Right lobe of liver (tissue), 6 donors: Measurements from ENCODE around the gene INO80C. TPM values are rescaled to one million over a fixed set of nuclear protein-coding genes. Genes with fewer than 3 reads are reported as not detected.
"Not testable (repeated sequence)": the region's sequence is repeated elsewhere in the genome, so short reads cannot be mapped to it uniquely, and the experiment has no call there.

ENCODE experiments used
- ATAC-seq, 4 donors: fragments of 200-7000 bp; cut with Tn5 transposase; one replicate each; pipeline ENCODE4 v1.9.1; 2020; ENCODE audit warnings: mild to moderate bottlenecking in 4 of 4, moderate library complexity in 4 of 4
- DNase-seq, 3 donors: peaks; one replicate each; pipeline ENCODE4 v3.0.0-alpha.2; 2020
- H3K27ac ChIP-seq, 3 donors: fragments of 200-600 bp; one replicate each; pipeline ENCODE4 v1.8.0; 2022
- H3K27me3 ChIP-seq, 2 donors: fragments of 200-600 bp; one replicate each; pipeline ENCODE4 v1.8.0; 2022
- H3K36me3 ChIP-seq, 4 donors: fragments of 200-600 bp; sonication (generic) in 1 of 4; one replicate each; pipeline versions ENCODE4 v1.5.1 to v1.8.0; 2017 to 2022; ENCODE audit warnings: control low read depth in 1 of 4
- H3K4me1 ChIP-seq, 4 donors: fragments of 200-600 bp; sonication (generic) in 1 of 4; one replicate each; pipeline versions ENCODE4 v1.5.1 to v1.8.0; 2017 to 2022; ENCODE audit warnings: control low read depth in 1 of 4
- H3K4me3 ChIP-seq, 3 donors: fragments of 200-600 bp; one replicate each; pipeline ENCODE4 v1.8.0; 2022
- H3K9me3 ChIP-seq, 4 donors: fragments of 200-600 bp; sonication (generic) in 1 of 4; one replicate each; pipeline versions ENCODE4 v1.5.1 to v1.8.0; 2017 to 2022; ENCODE audit warnings: control low read depth in 1 of 4
- CTCF ChIP-seq, 4 donors: fragments of 200-600 bp in 3 of 4; fragments of 450-650 bp in 1 of 4; IDR thresholded peaks; one replicate each; pipeline versions ENCODE4 v1.5.1 to v1.8.0; 2016 to 2022; ENCODE audit warnings: antibody characterized with exemption in 4 of 4, mild to moderate bottlenecking in 2 of 4
- POLR2A ChIP-seq: fragments of 450-650 bp; IDR thresholded peaks from one replicate; pipeline ENCODE4 v1.6.1; 2017; ENCODE audit warnings: antibody characterized with exemption, mild to moderate bottlenecking
- WGBS: methylation state at CpG from one replicate; pipeline ENCODE4 v1.1.6; 2018; ENCODE audit warnings: low coverage, low lambda C conversion rate; ENCODE audit not compliant: insufficient coverage; ENCODE audit errors: missing lambda C conversion rate; 5-methylcytosine and 5-hydroxymethylcytosine counted together
- intact Hi-C, 2 donors: fragments of 100-400 bp; cut with DNase I; formaldehyde crosslinking; loops; one replicate each; pipeline versions ENCODE4 v1.11.2 to v1.14.1; 2022
- total RNA-seq, 6 experiments: library from RNA; depleted of rRNA in 2 of 6; stranded (reverse); fragments of >200 nt in 2 of 6; fragmentation: NEBNext Ultra II Directional in 3 of 6; extraction: Animal tissue kit (Norgen Biotek cat#: 25700) in 3 of 6; gene quantifications; one replicate each; pipeline versions ENCODE4 v1.1.0 to v1.2.4, GENCODE V29; 2016 to 2023
- donor health status: DM: no; HTN: yes; CAD: no.
- donor health status: DM: no; HTN: no; CAD: no.
- donor health status: DM: no; HTN: no; CAD: no.
- donor health status: DM: no; HTN: yes; CAD: no.
- donor health status: DM: no; HTN: yes; CAD: no.

Gene INO80C
- total RNA-seq, 6 experiments from 2014 or later: 6.4 to 12.7 (median 9.7) TPM

GRCh38 chr18:35494251-35495220 lies 3.2 kb downstream of the INO80C start:
- TF ChIP-seq CTCF (IDR thresholded peaks at IDR 0.05) (no peak), POLR2A (no peak)
- H3K27ac ChIP-seq: no peak overlapping the region
- no peak overlapping the region for H3K4me3 ChIP-seq
- ATAC-seq: no peak
- no peaks in the 10 kb centered on the region for H3K27me3 ChIP-seq
- DNase-seq: no peak
- 79% methylated on average over 4 of the region's 8 CpGs for WGBS
- intact Hi-C loops: no loop called here
- H3K4me1 ChIP-seq: peaks cover 0 to 13% (median 4%) of the 10 kb centered on the region in 4 donors
- no peaks in the 10 kb centered on the region for H3K36me3 ChIP-seq
- H3K9me3 ChIP-seq: peaks cover 0 to 2% (median 0%) of the 10 kb centered on the region in 4 donors

- no peak for TF ChIP-seq POLR2A
- TF ChIP-seq CTCF (IDR thresholded peaks at IDR 0.05): no peak
- intact Hi-C loops: no loop called here
- ATAC-seq: peak in 3 of 4 donors; percentile 31 to 51 (median 39)
- Histone ChIP-seq H3K4me1 (peaks cover 0 to 20% (median 4%) of the 10 kb centered on the region in 4 donors), H3K36me3 (no peaks in the 10 kb centered on the region), H3K4me3 (no peak overlapping the region), H3K9me3 (no peaks in the 10 kb centered on the region), H3K27me3 (no peaks in the 10 kb centered on the region), H3K27ac (no peak overlapping the region)
- no peak for DNase-seq
- 85% methylated on average over 5 of the region's 5 CpGs for WGBS
Measured at GRCh38 chr18:35491700-35492077, 6.1 kb downstream of the INO80C start.

GRCh38 chr18:35490894-35491699 lies 6.7 kb downstream of the INO80C start:
- peaks cover 0 to 14% (median 4%) of the 10 kb centered on the region in 4 donors for H3K4me1 ChIP-seq
- H3K36me3 ChIP-seq: no peaks in the 10 kb centered on the region
- peak in 2 of 4 donors; percentile 12 to 19 for ATAC-seq
- no peaks in the 10 kb centered on the region for H3K9me3 ChIP-seq
- H3K27ac ChIP-seq: no peak overlapping the region
- H3K4me3 ChIP-seq: no peak overlapping the region
- WGBS: 57% methylated on average over 9 of the region's 10 CpGs
- intact Hi-C loops: no loop called here
- TF ChIP-seq CTCF (IDR thresholded peaks at IDR 0.05) (no peak), POLR2A (no peak)
- DNase-seq: no peak
- H3K27me3 ChIP-seq: no peaks in the 10 kb centered on the region

GRCh38 chr18:35489913-35490490 lies 7.8 kb downstream of the INO80C start:
- WGBS: 62% methylated on average over 7 of the region's 7 CpGs
- Histone ChIP-seq H3K27ac (no peak overlapping the region), H3K27me3 (no peaks in the 10 kb centered on the region), H3K4me1 (peaks cover 0 to 14% (median 4%) of the 10 kb centered on the region in 4 donors), H3K36me3 (no peaks in the 10 kb centered on the region), H3K4me3 (no peak overlapping the region), H3K9me3 (no peaks in the 10 kb centered on the region)
- DNase-seq (no peak), ATAC-seq (peak in 1 of 4 donors; percentile 16)
- TF ChIP-seq CTCF (IDR thresholded peaks at IDR 0.05) (no peak), POLR2A (no peak)
- intact Hi-C loops: no loop called here

GRCh38 chr18:35489281-35489680 lies 8.5 kb downstream of the INO80C start:
- H3K27me3 ChIP-seq, intact Hi-C loops, ATAC-seq, H3K9me3 ChIP-seq, H3K36me3 ChIP-seq, H3K4me3 ChIP-seq, DNase-seq, H3K27ac ChIP-seq: not testable (repeated sequence)
- WGBS: 100% methylated on average over 3 of the region's 3 CpGs
- H3K4me1 ChIP-seq: peaks cover 0 to 14% (median 4%) of the 10 kb centered on the region in 4 donors

GRCh38 chr18:35488396-35488795 lies 9.4 kb downstream of the INO80C start:
- H3K4me3 ChIP-seq, H3K27me3 ChIP-seq, H3K27ac ChIP-seq, intact Hi-C loops, DNase-seq, H3K36me3 ChIP-seq, H3K9me3 ChIP-seq: not testable (repeated sequence)
- H3K4me1 ChIP-seq: peaks cover 0 to 14% (median 4%) of the 10 kb centered on the region in 4 donors
- WGBS: no CpG with 5 or more reads among the region's 2 CpGs
- ATAC-seq: peak in 1 of 4 donors; percentile 6

- peak in 2 of 4 donors; percentile 9 to 41 for ATAC-seq
- DNase-seq, H3K27me3 ChIP-seq, H3K36me3 ChIP-seq, H3K4me3 ChIP-seq, intact Hi-C loops, H3K9me3 ChIP-seq: not testable (repeated sequence)
- H3K27ac ChIP-seq: peak overlapping the region in 1 of 3 donors; percentile 46
- 52% methylated on average over 4 of the region's 4 CpGs for WGBS
- peaks cover 0 to 18% (median 6%) of the 10 kb centered on the region in 4 donors for H3K4me1 ChIP-seq
Measured at GRCh38 chr18:35487525-35487924, 10.2 kb downstream of the INO80C start.
